Measurements from ENCODE around the gene EPHB6. TPM values are rescaled to one million over a fixed set of nuclear protein-coding genes. Genes with fewer than 3 reads are reported as not detected.

Gene EPHB6
- total RNA-seq, 4 donors from 2014 or later, result 16.9 to 89.0 (median 45.7) TPM

DNA sequence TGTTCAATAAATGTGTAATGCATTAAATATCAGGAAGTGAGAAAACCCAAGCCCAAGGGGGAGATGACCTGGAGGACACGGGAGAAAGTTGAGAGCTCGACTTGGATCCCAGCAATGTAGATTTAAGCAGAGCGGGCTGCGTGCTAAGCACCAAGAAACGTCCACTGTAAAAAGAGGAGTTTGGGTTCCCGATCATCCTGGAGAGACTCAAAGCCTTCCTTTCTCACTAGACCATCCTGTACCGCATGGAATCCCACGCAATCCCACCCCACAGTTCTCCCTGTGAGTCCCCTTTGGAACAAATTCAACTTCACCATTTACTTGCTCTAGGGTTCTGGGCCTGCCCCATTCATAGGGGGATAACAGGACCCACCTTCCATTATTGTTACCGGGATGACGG is 28.3 kb downstream of the EPHB6 start:
- ATAC-seq (ENCODE audit: low FRiP score), result no peak
- no peak for DNase-seq (ENCODE audit: low spot score)
- TF ChIP-seq, protein P1, sequence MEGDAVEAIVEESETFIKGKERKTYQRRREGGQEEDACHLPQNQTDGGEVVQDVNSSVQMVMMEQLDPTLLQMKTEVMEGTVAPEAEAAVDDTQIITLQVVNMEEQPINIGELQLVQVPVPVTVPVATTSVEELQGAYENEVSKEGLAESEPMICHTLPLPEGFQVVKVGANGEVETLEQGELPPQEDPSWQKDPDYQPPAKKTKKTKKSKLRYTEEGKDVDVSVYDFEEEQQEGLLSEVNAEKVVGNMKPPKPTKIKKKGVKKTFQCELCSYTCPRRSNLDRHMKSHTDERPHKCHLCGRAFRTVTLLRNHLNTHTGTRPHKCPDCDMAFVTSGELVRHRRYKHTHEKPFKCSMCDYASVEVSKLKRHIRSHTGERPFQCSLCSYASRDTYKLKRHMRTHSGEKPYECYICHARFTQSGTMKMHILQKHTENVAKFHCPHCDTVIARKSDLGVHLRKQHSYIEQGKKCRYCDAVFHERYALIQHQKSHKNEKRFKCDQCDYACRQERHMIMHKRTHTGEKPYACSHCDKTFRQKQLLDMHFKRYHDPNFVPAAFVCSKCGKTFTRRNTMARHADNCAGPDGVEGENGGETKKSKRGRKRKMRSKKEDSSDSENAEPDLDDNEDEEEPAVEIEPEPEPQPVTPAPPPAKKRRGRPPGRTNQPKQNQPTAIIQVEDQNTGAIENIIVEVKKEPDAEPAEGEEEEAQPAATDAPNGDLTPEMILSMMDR (IDR thresholded peaks at IDR 0.05), result no peak

DNA sequence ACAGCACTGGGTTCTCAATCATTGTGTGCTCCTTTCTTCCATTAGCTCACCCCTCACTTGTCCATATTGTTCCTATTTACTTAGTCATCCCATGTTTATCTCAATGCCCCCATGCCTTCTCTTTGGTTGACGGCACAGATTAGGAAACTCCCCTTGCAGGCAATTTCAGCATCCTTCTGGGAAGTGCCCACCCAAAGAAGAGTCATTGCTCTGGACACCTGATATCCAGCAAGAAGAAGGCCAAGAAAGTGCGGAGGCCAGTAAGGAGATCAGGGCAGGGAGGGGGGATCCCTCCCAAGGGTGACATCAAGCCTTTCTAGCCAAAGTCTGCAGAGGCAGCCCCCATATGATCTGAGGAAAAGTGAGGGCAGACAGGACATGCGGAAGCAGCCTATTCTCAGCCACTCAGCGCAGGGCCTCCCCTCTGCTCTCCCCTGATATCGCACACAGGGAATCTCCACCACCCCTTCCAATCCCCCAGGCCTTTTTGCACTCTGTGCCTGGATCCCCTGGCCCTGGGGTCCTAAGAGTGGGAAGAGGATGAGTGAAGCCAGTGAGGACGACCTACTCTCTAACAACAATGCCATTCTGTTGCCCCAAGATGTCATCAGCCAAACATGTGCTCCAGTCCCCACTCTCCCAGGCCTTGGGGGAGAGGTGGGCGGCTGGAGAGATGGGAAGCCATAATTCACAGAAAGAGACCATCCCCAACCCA is 28.9 kb downstream of the EPHB6 start:
- ATAC-seq (ENCODE audit: low FRiP score), result no peak
- DNase-seq (ENCODE audit: low spot score), result no peak
- TF ChIP-seq, protein P1 (IDR thresholded peaks at IDR 0.05), result no peak

DNA sequence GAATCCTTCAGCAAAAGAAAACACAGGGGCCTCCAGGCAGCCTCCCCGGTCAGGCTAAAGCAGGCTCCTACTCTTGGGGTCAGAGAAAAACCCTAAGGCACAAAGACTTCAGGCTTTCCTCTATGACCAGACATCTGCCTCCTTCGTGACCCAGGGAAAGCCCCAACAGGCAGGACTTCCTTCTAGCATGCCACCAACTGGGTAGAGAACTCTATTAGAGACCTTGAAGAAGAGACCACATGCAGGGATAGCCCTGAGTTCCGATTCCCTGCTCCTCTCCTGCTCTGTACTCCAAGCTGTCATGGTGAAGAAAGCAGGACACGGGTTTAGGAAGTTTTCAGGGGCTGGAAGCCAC is 29.4 kb downstream of the EPHB6 start:
- DNase-seq (ENCODE audit: low spot score) (no peak), ATAC-seq (ENCODE audit: low FRiP score) (no peak)
- TF ChIP-seq, protein P1 (IDR thresholded peaks at IDR 0.05), result no peak

DNA sequence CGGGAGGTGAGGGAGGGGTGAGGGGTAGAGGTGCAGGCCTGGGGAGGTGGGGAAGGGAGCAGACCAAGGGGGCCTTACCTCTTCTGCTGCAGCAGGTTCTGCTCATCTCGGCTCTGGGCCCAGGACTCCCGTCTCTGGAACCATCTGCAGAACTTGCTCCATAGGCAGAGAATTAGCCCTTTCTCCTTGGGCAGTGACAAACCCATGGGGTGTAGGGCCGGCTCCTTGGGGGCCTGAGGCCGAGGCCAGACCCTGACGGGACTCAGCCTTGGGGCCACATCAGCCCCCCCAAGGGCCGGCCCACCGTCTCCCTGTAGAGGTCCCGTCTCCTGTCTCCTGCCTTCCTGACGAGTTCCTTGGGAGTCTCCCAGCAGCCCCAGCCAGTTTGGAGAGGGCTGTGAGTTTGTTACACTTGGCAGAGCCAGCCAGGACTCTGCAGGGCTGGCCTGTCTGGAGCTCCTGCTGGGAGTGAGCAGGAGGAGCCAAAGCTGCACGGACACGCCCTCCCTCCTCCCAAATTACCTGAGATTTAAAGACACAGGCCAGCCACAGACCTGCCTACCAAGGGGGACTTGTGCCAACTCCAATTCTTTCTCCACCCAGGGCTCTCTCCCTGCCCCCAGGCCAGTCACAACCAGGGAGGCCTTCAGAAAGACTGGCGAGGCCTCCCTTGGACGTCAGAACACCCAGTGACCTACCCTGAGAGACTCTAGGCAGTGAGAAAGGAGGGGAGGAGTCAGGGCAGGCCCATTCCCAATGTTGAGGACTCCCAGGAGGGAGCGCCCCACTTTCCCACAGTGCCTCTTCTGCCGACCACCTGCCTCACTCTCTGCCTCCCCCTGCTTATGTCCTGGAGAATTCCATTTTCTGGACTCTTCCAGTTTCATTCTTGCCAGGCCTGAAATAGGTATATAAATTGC is 30.7 kb downstream of the EPHB6 start, which contains the start of gene TRPV6:
Gene TRPV6, minus strand, starts transcription at position 435 of the 920 bp plus-strand sequence.
- peak; percentile 29 for ATAC-seq (ENCODE audit: low FRiP score)
- TF ChIP-seq, protein P1 (IDR thresholded peaks at IDR 0.05), result no peak
- no peak for DNase-seq (ENCODE audit: low spot score)

DNA sequence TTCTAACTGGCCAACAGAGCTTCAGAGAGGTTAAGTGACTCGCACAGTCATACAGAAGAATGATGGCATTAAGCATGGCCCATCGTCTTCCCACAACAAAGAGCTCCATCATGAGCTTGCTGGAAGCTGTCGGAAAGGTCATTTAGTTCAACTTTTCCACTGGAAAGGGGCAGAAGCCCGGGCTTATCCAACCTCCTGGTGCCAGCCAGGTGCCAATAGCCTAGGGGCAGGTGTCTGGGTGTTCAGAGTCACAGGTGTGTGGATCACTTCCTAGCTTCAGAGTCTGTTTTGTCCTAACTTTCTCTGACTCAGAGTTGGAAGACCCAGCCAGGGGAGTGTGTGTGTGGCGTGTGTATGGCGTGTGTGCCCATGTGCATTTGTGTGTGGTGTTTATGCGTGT is 32.0 kb downstream of the EPHB6 start:
- TF ChIP-seq, protein P1 (IDR thresholded peaks at IDR 0.05), result no peak
- no peak for ATAC-seq (ENCODE audit: low FRiP score)
- no peak for DNase-seq (ENCODE audit: low spot score)

DNA sequence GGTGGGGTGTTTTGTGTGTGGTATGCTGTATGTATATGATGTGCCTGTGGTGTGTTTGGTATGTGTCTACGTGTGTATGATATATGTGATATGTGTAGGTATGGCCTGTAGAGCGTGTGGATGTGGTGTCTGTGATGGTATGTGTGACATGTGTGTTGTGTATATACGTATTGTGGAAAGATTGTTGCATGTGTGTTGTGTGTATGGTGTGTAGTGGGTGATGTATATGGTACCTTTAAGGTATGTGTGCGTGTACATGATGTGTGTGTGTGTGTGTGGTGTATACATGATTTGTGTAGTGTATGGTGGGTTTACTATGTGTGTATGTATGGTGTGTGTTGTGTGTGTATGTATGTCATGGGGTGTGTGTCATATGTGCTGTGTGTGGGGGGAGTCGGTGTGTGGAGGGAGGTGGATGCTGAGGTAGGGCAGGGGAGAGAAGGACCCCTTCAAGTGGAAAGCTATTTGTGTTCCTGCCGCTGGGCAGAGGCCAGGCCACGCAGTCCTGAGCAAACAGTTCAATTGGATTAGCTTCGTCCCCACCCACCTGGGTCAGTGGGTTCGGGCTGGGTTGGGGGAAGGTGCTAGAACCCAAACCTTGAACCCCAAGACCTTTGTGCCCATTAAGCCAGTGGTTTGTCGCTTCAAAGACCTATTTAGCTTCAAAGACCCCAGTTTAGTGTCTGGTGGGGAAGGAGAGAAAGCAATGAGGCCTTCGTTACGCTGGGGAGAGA is 32.6 kb downstream of the EPHB6 start:
- TF ChIP-seq, protein P1 (IDR thresholded peaks at IDR 0.05), result no peak
- ATAC-seq (ENCODE audit: low FRiP score), result no peak
- DNase-seq (ENCODE audit: low spot score), result no peak
